ENCODE results near the gene HSPG2. TPM values are rescaled to one million over a fixed set of nuclear protein-coding genes. Genes with fewer than 3 reads are reported as not detected.
"Not testable (repeated sequence)": the region's sequence is repeated elsewhere in the genome, so short reads cannot be mapped to it uniquely, and the experiment has no call there.

The HSPG2 gene
- total RNA-seq = 100 to 1,000 TPM; 202 to 608 (median 304) TPM
- polyA plus RNA-seq = 100 to 1,000 TPM; 164 to 315 TPM
- long read RNA-seq, donor 1, transcript HSPG2-211 (11 exons, 3,586 nt) = major isoform, 6 of 78 reads
- long read RNA-seq, donor 1, partial matches to known transcripts = 27 of 78 reads
- long read RNA-seq, donor 1, other reads (novel, unspliced or antisense) = 44 of 78 reads
- long read RNA-seq, donor 2, partial matches to known transcripts = 44 of 75 reads
- long read RNA-seq, donor 2, other reads (novel, unspliced or antisense) = 29 of 75 reads
- long read RNA-seq, donor 3, partial matches to known transcripts = 61 of 109 reads
- long read RNA-seq, donor 3, other reads (novel, unspliced or antisense) = 43 of 109 reads

DNA sequence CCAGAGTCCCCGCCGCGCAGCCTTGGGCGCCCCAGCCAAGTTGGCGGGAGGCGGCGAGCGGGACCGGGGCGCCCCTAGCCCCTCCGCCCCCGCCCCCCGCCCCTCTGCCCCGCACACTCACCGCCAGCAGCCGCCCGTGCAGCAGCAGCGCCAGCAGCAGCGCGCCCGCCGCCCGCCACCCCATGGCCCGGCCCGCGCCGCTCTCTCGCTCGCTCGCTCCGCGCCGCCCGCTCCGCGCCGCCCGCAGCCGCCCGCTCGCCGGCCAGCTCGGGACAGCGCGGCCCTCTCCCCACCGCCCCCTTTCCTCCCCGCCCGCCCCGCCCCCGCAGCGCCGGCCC is at the start of gene HSPG2:
Gene HSPG2, minus strand, starts transcription at position 277 of the 338 bp plus-strand sequence. Its CDS starts 93 bp downstream, at position 184.
- H3K9me3 ChIP-seq = no peaks in the 10 kb centered on the region
- H3K4me1 ChIP-seq = peaks cover 26 to 86% (median 62%) of the 10 kb centered on the region in 12 donors
- ATAC-seq (no peak), DNase-seq (no peak)
- peaks cover 0 to 12% (median 0%) of the 10 kb centered on the region in 9 donors for H3K36me3 ChIP-seq
- TF ChIP-seq, protein P1, sequence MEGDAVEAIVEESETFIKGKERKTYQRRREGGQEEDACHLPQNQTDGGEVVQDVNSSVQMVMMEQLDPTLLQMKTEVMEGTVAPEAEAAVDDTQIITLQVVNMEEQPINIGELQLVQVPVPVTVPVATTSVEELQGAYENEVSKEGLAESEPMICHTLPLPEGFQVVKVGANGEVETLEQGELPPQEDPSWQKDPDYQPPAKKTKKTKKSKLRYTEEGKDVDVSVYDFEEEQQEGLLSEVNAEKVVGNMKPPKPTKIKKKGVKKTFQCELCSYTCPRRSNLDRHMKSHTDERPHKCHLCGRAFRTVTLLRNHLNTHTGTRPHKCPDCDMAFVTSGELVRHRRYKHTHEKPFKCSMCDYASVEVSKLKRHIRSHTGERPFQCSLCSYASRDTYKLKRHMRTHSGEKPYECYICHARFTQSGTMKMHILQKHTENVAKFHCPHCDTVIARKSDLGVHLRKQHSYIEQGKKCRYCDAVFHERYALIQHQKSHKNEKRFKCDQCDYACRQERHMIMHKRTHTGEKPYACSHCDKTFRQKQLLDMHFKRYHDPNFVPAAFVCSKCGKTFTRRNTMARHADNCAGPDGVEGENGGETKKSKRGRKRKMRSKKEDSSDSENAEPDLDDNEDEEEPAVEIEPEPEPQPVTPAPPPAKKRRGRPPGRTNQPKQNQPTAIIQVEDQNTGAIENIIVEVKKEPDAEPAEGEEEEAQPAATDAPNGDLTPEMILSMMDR (IDR thresholded peaks at IDR 0.05) = no peak
- TF ChIP-seq POLR2A (IDR thresholded peaks at IDR 0.05) = no peak
- WGBS, 4 donors = 0 to 1% (median 0%) methylated on average over 6 to 51 of the region's 52 CpGs; no CpG with 5 or more reads in 1 of the 4 donors
- intact Hi-C loops (cut with DNase I) = loop anchor here in 9 of 10 donors (2.0 to 5.0 kb wide), 3 partner anchors 35 to 40 kb away; no protein-coding TSS in a partner anchor
- peak within 1 kb of the TSS; percentile 87 to 98 (median 92) for H3K27ac ChIP-seq
- H3K4me3 ChIP-seq = peak within 1 kb of the TSS; percentile 71 to 98 (median 90)
- H3K27me3 ChIP-seq = no peaks in the 10 kb centered on the region

DNA sequence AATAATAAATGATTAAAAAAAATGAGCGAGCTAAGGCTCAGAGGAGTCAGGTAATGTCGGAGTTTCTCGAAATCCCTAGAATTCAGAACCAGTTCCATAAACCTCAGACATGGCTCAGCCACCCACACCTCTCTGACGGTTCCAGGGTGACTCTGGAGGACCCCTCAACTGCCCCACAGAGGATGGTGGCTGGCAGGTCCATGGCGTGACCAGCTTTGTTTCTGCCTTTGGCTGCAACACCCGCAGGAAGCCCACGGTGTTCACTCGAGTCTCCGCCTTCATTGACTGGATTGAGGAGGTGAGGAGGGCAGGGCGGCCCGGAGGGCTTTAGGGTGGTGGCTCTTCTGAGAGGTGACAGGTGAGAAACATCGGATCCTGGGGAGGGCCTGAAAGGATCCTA is 49.3 kb upstream of the HSPG2 start:
- H3K36me3 ChIP-seq; H3K27ac ChIP-seq; intact Hi-C loops (cut with DNase I); ATAC-seq; H3K4me1 ChIP-seq; H3K27me3 ChIP-seq; H3K4me3 ChIP-seq; H3K9me3 ChIP-seq: not testable (repeated sequence)
- DNase-seq = peak in 1 of 5 donors; percentile 9
- WGBS, 4 donors = 82 to 85% (median 84%) methylated on average over 9 to 11 of the region's 12 CpGs

DNA sequence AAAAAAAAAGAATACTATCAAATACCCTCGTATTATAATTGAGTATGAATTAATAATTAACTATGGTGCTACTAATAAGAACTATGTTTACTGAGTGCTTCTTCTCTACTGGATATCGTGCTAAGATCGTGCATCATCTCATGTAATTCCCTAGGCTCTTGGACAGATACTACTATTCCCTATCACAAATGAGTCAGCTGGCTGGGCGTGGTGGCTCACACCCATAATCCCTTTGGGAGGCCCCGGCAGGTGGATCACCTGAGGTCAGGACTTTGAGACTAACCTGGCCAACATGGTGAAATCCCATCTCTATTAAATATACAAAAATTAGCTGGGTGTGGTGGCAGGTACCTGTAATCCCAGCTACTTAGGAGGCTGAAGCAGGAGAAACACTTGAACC is 48.8 kb upstream of the HSPG2 start:
- not testable (repeated sequence) for ATAC-seq, H3K9me3 ChIP-seq
- WGBS, 4 donors = 0 to 100% (median 60%) methylated on average over 1 to 5 of the region's 5 CpGs

DNA sequence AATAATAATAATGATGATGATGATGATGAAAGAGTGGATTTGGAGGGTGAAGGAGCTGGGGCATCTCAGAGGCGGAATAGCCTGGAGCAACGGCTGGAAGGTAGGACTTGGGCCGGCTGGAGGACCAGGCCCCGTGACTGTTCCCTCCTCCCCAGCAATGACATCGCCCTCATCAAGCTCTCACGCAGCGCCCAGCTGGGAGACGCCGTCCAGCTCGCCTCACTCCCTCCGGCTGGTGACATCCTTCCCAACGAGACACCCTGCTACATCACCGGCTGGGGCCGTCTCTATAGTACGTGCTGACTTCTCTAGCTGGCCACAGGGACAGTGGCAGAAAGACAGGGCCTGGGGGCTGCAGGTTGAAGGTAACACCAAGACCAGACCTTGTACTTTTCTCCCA is 46.4 kb upstream of the HSPG2 start:
- H3K27ac ChIP-seq; H3K4me3 ChIP-seq; ATAC-seq; H3K9me3 ChIP-seq; DNase-seq; H3K27me3 ChIP-seq; intact Hi-C loops (cut with DNase I); H3K4me1 ChIP-seq; H3K36me3 ChIP-seq: not testable (repeated sequence)
- 61 to 79% (median 66%) methylated on average over 4 to 11 of the region's 15 CpGs for WGBS, 4 donors

More for the DNA sequence above, 48.8 kb upstream of the HSPG2 start:
- H3K4me1 ChIP-seq; H3K36me3 ChIP-seq; H3K27ac ChIP-seq; intact Hi-C loops (cut with DNase I); H3K27me3 ChIP-seq; DNase-seq; H3K4me3 ChIP-seq: not testable (repeated sequence)

DNA sequence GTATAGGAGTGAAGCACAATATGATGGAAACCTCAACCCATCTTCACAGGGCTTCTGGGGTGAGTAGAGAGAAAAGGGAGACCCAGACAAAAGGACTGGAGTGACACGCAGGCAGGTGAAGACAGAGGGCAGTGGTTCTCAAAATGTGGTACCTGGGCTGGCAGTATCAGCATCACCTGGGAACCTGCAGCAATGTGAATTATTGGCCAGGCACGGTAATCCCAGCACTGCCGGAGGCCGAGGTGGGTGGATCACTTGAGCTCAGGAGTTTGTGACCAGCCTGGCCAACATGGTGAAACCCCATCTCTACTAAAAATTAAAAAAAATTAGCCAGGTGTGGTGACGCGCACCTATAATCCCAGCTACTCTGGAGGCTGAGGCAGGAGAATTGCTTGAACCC is 45.0 kb upstream of the HSPG2 start:
- H3K4me3 ChIP-seq; H3K27ac ChIP-seq; intact Hi-C loops (cut with DNase I); H3K27me3 ChIP-seq; H3K9me3 ChIP-seq; DNase-seq; H3K4me1 ChIP-seq; ATAC-seq; H3K36me3 ChIP-seq: not testable (repeated sequence)
- WGBS, 4 donors = 74 to 85% (median 83%) methylated on average over 6 of the region's 6 CpGs

DNA sequence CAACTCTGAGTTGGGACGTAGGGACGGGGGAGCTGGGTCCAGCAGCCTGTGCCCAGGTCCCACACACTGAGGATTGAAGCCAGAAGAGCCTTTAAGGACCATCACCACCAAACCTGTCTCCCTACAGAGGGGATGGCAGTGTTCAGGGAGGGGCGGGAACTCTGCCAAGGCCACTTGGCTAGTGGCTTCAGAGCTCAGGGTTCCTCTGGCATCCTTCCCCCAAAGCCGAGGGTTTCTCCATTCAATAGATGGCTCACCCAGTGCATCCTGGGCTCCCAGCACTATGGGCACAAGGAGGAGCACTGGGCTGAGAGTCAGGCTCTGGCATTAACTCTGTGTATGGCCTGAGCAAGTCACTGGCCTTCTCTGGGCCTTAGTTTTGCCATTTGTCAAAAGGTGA is 44.1 kb upstream of the HSPG2 start:
- H3K9me3 ChIP-seq; H3K36me3 ChIP-seq; H3K4me3 ChIP-seq; H3K4me1 ChIP-seq; ATAC-seq; H3K27me3 ChIP-seq; intact Hi-C loops (cut with DNase I); H3K27ac ChIP-seq; DNase-seq: not testable (repeated sequence)
- WGBS, 4 donors = 72 to 81% (median 80%) methylated on average over 1 to 4 of the region's 4 CpGs; no CpG with 5 or more reads in 1 of the 4 donors
